Islet precursor cell (in vitro differentiated cells): ENCODE data around the gene HK3.

ENCODE experiments used
- DNase-seq: peaks from one replicate; pipeline ENCODE4 v3.0.0-alpha.2; 2018

The HK3 gene, protein sequence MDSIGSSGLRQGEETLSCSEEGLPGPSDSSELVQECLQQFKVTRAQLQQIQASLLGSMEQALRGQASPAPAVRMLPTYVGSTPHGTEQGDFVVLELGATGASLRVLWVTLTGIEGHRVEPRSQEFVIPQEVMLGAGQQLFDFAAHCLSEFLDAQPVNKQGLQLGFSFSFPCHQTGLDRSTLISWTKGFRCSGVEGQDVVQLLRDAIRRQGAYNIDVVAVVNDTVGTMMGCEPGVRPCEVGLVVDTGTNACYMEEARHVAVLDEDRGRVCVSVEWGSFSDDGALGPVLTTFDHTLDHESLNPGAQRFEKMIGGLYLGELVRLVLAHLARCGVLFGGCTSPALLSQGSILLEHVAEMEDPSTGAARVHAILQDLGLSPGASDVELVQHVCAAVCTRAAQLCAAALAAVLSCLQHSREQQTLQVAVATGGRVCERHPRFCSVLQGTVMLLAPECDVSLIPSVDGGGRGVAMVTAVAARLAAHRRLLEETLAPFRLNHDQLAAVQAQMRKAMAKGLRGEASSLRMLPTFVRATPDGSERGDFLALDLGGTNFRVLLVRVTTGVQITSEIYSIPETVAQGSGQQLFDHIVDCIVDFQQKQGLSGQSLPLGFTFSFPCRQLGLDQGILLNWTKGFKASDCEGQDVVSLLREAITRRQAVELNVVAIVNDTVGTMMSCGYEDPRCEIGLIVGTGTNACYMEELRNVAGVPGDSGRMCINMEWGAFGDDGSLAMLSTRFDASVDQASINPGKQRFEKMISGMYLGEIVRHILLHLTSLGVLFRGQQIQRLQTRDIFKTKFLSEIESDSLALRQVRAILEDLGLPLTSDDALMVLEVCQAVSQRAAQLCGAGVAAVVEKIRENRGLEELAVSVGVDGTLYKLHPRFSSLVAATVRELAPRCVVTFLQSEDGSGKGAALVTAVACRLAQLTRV

DNA sequence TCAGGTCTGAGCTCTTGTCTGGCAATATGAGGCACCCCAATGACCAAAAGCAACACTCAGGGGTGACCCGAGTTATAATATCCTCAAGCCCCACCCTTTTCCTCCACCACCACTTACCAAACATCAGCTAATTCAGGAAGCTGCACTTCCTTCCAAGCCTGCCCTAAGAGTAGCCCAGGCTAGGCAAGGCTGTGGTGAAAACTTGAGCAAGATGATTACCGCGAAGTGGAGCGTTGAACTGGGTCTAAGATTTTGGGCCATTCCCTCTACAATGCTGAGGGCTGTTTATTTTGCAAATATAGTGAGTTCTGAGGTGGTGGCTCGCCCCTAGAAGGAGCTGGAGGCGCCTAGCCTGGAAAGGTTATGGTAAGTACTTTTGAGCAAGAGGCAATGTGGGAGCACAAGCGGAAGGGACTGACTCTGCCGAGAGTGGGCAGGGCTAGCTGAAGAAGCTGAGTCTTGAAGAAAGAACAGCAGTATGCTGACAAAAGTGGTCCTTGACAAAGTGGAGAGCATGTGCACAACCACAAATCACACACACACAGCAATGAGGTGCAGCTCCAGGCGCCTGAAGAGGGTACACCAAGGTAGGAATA is at the start of gene HK3:
Gene HK3, minus strand, starts transcription at position 51 of the 596 bp plus-strand sequence. CDS start 3,187 bp downstream, outside the sequence.
- DNase-seq, result peak; percentile 40

DNA sequence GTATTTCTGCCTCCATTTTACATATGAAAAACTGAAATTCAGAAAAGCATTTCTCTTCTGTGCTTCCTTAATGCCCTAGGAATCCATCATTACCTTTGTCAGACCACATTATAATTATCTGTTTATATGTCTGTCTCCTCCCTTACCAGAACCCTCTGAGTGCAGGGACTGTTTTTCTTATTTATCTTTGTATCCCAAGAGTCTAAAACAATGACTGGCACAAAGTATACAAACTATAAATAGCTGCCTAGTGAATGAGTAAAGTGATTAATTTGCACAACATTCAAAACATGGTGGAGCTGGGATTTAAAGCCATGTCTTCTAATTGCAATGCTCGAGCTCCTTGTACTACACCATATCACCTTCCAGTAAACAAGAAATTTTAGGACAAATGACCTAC is 49.3 kb upstream of the HK3 start:
- DNase-seq, result no peak

DNA sequence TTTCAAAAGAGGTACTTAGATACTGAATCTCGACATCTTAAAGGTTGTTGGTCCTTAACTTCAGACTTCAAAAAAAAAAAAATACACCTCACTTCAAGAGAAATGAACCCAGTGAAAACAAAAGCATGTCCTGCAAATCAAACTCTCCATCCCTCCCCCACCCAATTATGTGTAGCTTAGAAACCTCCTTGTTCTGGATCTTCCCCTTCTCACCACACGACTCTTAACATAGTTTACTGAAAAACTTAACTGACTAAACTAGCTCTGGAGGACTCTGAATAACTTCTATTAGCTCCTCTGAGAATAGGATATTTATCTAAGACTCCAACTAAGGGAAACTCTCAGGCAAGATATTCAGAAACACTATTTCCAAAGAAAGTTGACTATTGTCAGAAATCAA is 48.7 kb upstream of the HK3 start:
- DNase-seq, result no peak

- DNase-seq, result no peak
Measured at GRCh38 chr5:176944268-176944667, 45.1 kb upstream of the HK3 start.

GRCh38 chr5:176943816-176944215 is 44.7 kb upstream of the HK3 start:
- DNase-seq, result no peak

DNA sequence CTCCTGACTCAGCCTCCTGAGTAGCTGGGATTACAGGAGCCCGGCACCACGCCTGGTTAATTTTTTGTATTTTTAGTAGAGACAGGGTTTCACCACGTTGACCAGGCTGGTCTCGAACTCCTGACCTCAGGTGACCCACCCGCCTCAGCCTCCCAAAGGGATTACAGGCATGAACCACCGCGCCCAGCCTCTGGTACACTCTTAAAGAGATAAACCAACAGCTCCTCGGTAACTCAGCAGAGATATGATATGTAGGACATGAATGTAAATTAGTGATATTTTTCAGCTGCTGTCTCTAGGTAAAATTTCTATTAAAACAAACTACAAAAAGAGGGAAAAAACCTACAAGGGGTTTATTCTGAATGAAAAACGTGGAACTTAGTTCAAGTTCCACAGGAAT is 42.8 kb upstream of the HK3 start:
- DNase-seq, result no peak

DNA sequence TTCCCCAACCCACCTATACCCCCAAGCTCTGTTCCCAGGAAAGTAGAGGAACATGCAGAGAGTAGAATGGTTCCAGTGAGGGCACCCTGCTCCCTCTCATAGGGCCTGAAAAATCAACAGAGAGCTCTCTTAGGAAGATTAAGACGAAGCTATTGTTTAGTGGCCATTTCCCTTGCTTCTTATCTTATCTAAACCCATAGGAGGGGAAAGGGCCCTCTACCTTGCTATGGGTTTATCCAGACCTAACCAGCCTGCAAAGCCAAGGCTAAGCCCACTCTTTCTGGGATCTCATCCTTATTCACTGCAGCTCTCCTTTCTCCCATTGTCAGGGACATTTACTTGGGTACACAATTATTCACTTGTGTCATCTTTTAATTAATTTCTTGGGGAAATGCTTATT is 39.3 kb upstream of the HK3 start:
- no peak for DNase-seq

GRCh38 chr5:176935017-176935416 is 35.9 kb upstream of the HK3 start:
- DNase-seq, result no peak

DNA sequence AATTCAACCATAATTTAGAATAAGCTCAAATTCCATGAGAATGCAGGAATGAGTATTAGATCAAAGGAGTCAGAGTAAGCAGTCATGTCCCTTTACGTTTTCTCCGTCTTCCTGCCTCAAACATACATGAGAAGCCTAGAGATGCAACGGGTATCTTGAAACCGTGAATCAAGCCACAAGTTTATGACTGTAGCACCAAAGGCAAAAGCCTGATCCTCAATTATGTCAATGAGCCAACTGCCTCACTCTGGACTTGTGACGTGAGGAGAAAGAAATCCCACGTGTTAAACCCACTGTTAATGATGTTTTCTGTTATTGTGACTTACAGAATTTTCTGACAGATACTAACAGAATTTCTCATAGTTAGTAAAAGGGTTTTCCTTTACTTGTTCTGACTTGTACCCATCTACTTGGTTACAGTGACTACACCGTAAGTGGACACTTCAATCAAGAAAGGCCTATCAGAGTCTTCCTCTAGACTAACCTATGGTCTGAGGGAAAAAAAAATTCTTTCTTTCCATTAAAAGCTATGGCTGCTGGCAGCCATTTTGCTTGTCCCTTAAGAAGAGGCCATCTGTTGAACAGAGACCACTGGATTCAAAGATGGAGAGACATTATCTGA is 35.3 kb upstream of the HK3 start:
- no peak for DNase-seq

DNA sequence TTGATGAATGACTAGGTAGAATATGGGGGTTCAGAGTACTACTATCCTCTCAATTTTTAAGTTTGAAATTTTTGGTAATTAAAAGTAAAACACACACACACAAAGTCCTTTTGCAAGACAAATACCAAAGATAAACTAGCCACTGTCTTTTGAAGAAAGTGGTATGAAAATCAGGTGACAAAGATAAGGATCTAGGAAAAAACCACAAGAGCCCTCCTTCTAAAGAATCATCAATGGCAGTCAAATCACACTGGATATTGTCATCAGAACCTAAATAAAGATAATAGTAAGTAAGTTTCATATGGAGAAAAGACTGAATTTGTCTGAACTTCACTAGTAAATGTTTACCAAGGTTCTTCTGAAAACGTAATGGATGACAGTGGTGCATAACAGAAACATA is 30.5 kb upstream of the HK3 start:
- DNase-seq, result no peak

- no peak for DNase-seq
Measured at GRCh38 chr5:176927562-176927961, 28.4 kb upstream of the HK3 start.

DNA sequence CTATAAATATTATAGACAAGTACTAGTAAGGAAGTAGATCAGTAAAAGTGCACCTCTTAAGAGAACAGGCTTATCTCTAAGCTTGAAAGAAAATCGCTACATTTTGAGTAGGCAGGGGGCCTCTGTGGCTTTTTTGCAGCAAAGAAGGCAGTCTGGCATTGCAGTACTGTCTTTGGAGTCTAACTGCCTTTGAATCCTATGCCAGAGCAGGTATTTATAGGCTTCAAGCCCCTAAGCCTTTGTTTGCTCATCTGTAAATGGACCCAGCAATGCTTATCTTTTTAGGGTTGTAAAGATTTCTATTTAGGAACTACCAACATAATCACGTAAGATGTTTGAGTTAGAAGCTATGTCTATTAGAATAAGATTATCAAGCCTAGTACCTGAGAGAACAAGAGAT is 23.7 kb upstream of the HK3 start:
- DNase-seq, result no peak

GRCh38 chr5:176921714-176922113 is 22.6 kb upstream of the HK3 start:
- no peak for DNase-seq

GRCh38 chr5:176918613-176919012 is 19.5 kb upstream of the HK3 start:
- DNase-seq, result no peak

DNA sequence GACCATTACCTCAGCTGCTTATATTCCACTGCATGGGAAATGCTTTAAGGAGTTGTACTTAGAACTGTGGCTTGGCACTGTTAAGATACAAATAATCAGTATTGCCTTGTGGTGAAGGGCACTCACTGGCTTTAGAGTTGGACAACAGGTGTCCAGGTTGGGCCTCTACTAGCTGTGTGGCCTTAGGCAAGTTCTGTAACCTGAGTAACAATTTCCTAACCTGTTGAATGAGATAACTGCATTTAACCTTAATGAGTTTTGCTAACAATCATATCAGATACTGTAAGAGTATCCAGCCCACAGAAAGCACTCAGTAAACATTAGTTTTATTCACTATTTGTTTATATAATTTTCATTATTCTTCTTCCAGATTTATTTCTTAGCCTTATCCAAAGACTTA is 17.2 kb upstream of the HK3 start:
- no peak for DNase-seq

GRCh38 chr5:176915906-176916305 is 16.8 kb upstream of the HK3 start:
- DNase-seq, result no peak

- DNase-seq, result no peak
Measured at GRCh38 chr5:176912115-176912514, 13.0 kb upstream of the HK3 start.

- DNase-seq, result no peak
Measured at GRCh38 chr5:176908675-176909368, 9.7 kb upstream of the HK3 start.

- no peak for DNase-seq
Measured at GRCh38 chr5:176906796-176907195, 7.7 kb upstream of the HK3 start.

DNA sequence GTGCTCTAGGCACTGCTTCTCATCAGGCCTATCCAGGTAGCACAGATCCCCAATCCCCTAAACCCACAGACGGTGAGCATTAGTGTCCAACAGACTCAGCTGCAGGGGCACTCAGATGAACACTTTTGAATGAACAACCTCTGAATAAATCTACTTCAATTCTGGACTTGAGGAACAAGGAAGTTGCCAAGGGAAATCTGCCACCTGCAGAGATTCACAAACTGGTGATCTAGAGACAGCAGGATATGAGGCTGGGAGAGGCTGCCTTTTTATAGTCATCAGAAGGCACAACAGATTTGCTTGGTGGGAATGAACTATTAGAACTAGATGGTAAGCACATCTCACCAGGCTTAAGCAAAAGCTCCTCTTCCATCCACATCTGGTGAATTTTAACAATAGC is 7.0 kb upstream of the HK3 start:
- no peak for DNase-seq

DNA sequence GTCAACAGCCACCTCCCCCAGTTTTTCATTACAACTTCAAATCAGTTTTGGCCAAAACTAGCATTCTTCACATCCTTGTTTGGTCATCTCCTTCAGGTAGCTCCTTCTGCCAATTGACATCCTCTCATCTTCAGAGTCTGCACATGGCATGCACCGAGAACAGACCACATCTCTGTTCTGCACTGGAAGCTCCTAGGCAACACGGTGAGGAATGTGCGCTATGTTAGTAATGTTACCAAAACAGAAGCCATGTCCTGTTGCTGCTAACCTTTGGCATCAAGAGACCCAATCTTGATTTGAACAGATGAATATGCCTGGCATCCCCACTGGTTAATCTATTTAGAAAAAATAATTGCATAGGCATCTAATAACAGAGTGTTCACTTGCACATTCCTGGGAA is 5.1 kb upstream of the HK3 start:
- peak; percentile 60 for DNase-seq

DNA sequence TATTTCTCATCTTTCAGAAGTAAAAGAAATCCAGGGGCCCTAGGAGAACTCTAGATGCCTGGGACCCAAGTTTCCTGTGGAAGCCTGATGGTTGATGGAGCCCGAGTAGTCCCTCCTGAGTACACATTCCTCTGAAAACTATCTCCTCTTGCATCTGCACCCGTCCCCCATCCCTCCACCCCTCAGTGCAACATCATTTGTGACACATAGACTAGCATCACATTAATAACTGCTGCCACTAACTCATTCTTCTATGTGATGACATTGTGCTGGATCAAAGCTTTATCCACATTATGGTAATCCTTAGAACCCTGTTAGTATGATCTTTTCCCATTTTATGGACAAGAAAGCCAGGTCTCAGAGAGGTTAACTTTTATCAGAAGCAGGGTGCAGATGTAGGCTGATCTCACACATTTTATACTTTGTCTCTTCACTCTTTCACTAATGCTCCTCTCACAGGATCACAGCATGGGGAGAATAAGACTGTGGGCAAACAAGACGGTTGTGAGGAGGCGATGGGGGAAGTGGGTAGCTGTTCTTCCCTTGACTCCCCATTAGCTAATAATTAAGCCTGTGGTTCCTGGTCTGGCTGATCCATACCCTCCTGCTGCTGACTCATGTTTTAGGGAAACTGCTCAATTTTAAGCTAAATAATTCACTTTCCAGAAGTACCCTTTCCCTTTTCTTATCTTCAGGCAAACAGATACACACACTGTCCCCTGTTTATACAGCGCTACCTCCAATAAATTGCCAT is 3.9 kb upstream of the HK3 start:
- DNase-seq, result no peak
